MG63 (cell line): ENCODE results near the gene EMP1. TPM values are rescaled to one million over a fixed set of nuclear protein-coding genes. Genes with fewer than 3 reads are reported as not detected.

Experiments
- DNase-seq: peaks from one replicate; pipeline ENCODE4 v3.0.0-alpha.2; 2020
- H3K27me3 ChIP-seq: fragments of 250-450 bp; sonication (Bioruptor Pico); 2 replicates; pipeline ENCODE4 v1.5.1; 2020; ENCODE audit warnings: mild to moderate bottlenecking, moderate library complexity
- H3K36me3 ChIP-seq: fragments of 250-450 bp; sonication (Bioruptor Pico); 2 replicates; pipeline ENCODE4 v1.5.1; 2020; ENCODE audit warnings: mild to moderate bottlenecking, moderate library complexity
- H3K4me3 ChIP-seq: fragments of 250-450 bp; sonication (Bioruptor Pico); 2 replicates; pipeline ENCODE4 v1.5.1; 2020; ENCODE audit warnings: mild to moderate bottlenecking, moderate library complexity
- H3K9me3 ChIP-seq: fragments of 250-450 bp; sonication (Bioruptor Pico); 2 replicates; pipeline ENCODE4 v1.5.1; 2020; ENCODE audit warnings: mild to moderate bottlenecking, moderate library complexity
- total RNA-seq: library from RNA; depleted of rRNA; stranded (reverse); fragments of >200 nt; shearing (Covaris generic); gene quantifications from 2 replicates; pipeline ENCODE4 v1.2.3, GENCODE V29; 2014; ENCODE audit warnings: low replicate concordance

Gene EMP1
- total RNA-seq, 1 experiment from 2014 or later = 55.7 TPM

DNA sequence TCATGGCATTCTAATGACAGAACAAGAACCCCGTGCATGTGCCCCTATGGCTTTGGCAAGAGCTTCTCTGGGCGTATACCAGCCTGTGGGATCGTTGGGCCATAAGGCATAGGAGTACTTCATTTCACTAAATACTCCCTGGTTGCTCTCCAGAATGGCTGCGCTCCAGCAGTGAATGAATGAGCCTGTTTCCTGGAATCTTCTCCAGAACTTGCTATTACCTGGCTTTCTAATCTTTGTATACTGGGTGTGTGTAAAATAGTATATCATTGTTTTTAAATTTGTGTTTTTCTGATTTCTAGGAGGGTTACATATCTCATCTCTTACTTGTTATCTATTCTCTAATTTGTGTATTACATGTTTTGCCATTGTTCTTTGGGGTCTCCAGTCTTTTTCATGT is 28.6 kb upstream of the EMP1 start:
- Histone ChIP-seq H3K27me3 (no peaks in the 10 kb centered on the region), H3K4me3 (no peak overlapping the region), H3K9me3 (peaks cover 4% of the 10 kb centered on the region), H3K36me3 (no peaks in the 10 kb centered on the region)
- DNase-seq = no peak

- no peaks in the 10 kb centered on the region for H3K27me3 ChIP-seq
- no peaks in the 10 kb centered on the region for H3K36me3 ChIP-seq
- no peak overlapping the region for H3K4me3 ChIP-seq
- no peak for DNase-seq
- H3K9me3 ChIP-seq = peaks cover 4% of the 10 kb centered on the region
These were observed 27.3 kb upstream of the EMP1 start for GRCh38 chr12:13169272-13169671.

DNA sequence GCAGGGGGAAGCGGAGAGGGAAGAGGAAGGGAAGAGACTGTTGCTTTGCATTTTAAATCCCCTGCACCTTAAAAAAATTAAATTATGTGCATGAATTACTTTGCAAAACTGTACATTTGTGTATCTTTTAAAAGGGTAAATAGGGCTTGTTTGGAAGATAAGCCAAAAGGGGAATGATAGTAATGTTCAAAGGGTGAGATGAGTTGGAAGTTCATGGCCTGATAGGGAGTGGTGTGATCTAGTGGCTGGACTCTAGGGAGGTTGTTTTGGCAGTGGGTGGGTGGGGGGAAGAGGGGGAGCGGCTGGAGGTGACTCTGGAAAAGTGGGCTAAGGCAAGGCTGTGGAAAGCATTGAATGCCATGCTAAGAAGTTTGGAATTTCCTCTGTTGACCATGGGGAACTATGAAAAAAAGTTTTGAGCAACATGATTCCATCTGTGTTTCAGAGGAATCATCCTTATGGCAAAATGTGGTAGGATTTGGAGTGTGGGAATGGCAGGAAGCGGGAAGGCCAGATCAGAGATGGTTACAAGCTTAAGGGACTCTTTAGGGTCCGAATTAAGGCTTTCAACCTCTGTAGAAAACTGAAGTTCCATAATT is 25.5 kb upstream of the EMP1 start:
- H3K9me3 ChIP-seq = peaks cover 4% of the 10 kb centered on the region
- no peak for DNase-seq
- no peaks in the 10 kb centered on the region for H3K27me3 ChIP-seq
- H3K4me3 ChIP-seq = no peak overlapping the region
- no peaks in the 10 kb centered on the region for H3K36me3 ChIP-seq

- no peak overlapping the region for H3K4me3 ChIP-seq
- H3K27me3 ChIP-seq = no peaks in the 10 kb centered on the region
- peak; percentile 81 for DNase-seq
- H3K9me3 ChIP-seq = peaks cover 4% of the 10 kb centered on the region
- H3K36me3 ChIP-seq = no peaks in the 10 kb centered on the region
These were observed 24.3 kb upstream of the EMP1 start for GRCh38 chr12:13171921-13172859.

DNA sequence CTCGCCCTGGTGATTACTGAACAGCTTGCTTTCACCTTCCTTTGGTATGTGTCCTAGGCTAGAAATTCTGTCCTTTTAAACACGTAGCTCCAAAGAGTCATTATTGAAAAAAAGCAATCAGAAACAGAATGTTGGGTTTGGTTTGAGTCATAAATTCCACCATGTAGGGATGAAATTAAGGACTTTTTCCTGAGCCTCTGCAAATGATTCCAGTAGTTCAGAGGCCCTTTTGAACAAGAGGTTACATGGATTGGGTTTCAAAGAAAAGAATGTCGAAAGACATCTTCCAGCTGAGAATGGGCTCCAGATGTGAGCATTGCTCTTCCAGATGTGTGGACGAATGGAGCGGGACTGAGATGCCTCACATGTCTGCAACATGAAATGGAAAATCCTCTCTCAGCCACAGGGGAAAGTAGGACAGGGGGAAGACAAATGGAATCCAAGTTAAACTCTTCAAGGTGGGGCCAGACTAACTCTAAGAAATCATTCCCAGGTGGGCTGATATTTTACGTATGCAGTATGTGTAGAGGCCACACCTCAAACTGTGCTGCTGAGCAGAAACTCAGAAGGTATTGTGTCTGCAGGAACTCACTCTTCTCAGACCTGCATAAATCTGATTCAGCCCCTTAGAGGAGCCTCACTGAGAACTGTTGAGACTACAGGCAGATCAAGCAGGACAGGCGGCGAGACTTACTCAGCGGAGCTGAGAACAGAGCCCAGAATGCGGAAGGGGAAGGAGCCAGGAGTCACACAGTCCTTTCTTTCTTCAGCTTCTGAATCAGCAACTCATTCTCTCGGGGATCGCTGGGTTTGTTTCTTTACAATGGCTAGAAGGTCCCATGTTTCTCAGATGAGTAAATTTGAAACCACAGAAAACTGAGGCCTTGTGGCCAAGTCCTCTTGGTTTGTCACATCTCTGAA is 23.3 kb upstream of the EMP1 start:
- H3K36me3 ChIP-seq = no peaks in the 10 kb centered on the region
- peak; percentile 88 for DNase-seq
- H3K9me3 ChIP-seq = peaks cover 1% of the 10 kb centered on the region; the same call in 1 of the 2 replicates
- H3K27me3 ChIP-seq = no peaks in the 10 kb centered on the region
- no peak overlapping the region for H3K4me3 ChIP-seq

GRCh38 chr12:13175499-13175898 is 21.0 kb upstream of the EMP1 start:
- DNase-seq = peak; percentile 65
- no peaks in the 10 kb centered on the region for H3K9me3 ChIP-seq
- no peak overlapping the region for H3K4me3 ChIP-seq
- no peaks in the 10 kb centered on the region for H3K27me3 ChIP-seq
- H3K36me3 ChIP-seq = no peaks in the 10 kb centered on the region

GRCh38 chr12:13176256-13176655 is 20.3 kb upstream of the EMP1 start:
- no peaks in the 10 kb centered on the region for H3K9me3 ChIP-seq
- no peaks in the 10 kb centered on the region for H3K27me3 ChIP-seq
- DNase-seq = no peak
- no peaks in the 10 kb centered on the region for H3K36me3 ChIP-seq
- H3K4me3 ChIP-seq = no peak overlapping the region

DNA sequence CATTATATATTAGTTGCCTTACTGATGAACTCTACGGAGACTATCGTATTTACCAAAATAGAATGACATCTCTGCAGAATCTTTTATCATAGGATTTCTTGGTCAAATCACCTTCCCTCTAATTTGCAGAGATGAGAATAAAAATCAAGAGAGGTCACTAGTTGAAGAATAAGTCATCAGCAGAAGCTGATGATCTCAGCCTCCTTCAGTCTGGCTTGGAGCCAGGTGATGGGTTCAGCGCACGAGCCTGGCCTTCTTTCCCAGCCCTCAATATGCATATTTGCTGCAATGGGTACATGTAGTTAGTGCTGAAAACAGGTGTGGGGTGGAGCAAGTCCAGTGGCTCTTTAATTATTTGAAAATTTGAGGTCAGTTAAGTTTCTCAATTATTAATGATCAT is 19.2 kb upstream of the EMP1 start:
- DNase-seq = no peak
- Histone ChIP-seq H3K36me3 (no peaks in the 10 kb centered on the region), H3K27me3 (no peaks in the 10 kb centered on the region), H3K4me3 (no peak overlapping the region), H3K9me3 (no peaks in the 10 kb centered on the region)

- no peaks in the 10 kb centered on the region for H3K36me3 ChIP-seq
- no peaks in the 10 kb centered on the region for H3K9me3 ChIP-seq
- DNase-seq = no peak
- H3K27me3 ChIP-seq = no peaks in the 10 kb centered on the region
- no peak overlapping the region for H3K4me3 ChIP-seq
These were observed 18.6 kb upstream of the EMP1 start for GRCh38 chr12:13177906-13178305.

DNA sequence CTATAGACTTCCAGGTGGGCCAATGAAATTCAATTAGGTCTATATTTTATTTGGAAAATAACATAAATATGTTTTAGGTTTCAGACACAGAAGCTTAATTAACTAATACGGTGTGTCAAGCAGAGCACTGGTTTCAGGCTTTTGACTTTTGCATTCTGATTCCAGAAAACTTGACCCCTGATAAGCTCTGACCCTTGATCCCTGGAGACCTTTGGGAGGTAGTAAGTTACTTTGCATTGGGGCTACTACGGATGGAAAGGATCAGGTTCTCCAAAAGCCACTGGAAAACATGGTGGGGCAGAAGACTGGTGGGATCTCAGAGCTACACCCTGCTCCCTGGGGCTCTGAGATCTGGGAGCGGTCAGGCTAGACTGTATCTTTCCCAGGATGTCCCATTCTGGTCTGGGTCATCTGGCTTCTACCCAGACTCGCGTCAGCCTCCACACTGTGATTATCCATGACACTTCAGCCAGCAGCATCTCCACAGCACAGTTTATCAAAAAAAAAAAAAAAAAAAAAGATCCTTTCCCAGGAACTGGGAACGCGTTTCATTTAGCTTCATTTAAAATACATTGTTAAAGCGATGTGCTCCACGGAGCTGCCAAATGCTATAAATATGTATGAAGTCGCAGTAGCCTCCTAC is 17.8 kb upstream of the EMP1 start:
- Histone ChIP-seq H3K27me3 (no peaks in the 10 kb centered on the region), H3K36me3 (no peaks in the 10 kb centered on the region), H3K9me3 (no peaks in the 10 kb centered on the region), H3K4me3 (no peak overlapping the region)
- no peak for DNase-seq

DNA sequence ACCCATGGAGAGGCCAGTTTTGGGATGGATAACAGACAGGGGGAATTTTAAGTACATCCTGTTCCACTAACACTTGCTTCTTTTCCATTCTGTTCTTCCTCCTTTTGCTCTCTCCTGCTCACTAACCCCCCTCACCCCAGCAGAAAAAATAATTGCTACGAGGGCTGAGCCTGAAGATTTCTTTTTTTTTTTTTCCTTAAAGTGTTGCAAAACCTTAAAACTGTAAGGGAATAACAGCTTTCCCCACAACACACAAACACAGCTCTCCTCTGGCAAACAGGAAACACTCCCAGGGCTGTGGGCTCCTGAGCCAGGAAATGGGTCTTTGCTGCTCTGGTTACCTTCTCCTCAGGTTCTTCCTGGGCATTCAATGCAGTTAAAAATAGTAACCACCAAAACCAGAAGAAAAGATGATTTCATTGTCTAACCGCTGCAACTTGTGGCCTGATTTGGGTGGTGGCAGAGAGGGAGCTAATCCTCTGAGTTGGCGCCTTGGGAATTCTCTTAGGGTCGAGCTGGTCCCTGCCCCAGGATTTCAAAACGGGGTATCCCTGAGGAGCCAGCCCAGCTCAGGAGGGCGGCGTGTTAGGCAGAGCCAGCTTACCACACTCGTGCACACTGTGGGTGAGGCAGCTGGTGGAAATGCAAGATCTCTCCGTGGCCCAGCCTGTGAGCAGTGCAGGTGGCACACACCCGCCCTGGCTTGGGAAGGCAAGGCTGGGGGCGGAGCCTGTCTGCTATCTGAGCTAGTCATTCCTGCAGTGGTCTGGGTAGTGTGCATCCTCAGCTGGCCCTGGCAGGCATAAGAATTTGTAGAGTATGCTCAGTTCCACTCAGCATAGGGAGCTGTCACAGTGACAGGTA is 17.1 kb upstream of the EMP1 start:
- no peaks in the 10 kb centered on the region for H3K36me3 ChIP-seq
- no peaks in the 10 kb centered on the region for H3K9me3 ChIP-seq
- H3K4me3 ChIP-seq = no peak overlapping the region
- DNase-seq = peak; percentile 55
- H3K27me3 ChIP-seq = no peaks in the 10 kb centered on the region

DNA sequence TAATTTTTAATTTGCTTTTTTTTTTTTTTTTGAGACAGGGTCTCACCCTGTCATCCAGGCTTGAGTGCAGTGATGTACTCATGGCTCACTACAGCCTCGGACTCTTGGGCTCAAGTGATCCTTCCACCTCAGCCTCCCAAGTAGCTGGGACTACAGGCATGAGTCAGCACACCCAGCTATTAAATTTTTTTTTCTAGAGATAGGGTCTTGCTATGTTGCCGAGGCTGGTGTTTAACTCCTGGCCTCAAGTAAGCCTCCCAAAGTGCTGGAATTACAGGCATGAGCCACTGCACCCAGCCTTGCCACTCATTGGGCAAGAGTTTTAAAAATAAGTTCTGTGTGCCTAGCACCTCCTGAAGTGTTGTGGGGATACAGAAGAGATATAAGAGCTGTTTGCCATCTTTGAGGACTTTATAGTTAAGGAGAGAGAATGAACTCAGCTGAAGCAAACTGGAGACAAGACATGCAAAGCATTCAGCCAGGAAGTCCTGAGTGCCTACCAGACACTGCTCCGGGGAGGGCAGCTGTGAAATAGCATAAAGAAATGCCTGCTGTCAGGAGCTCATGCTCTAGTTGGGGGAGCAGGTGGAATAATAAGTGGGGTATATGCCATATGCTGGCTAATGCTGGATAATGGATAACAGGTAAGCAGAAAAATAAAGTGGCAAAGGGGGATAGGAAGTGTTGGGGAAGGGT is 15.0 kb upstream of the EMP1 start:
- no peaks in the 10 kb centered on the region for H3K36me3 ChIP-seq
- no peaks in the 10 kb centered on the region for H3K27me3 ChIP-seq
- no peaks in the 10 kb centered on the region for H3K9me3 ChIP-seq
- DNase-seq = no peak
- H3K4me3 ChIP-seq = no peak overlapping the region

DNA sequence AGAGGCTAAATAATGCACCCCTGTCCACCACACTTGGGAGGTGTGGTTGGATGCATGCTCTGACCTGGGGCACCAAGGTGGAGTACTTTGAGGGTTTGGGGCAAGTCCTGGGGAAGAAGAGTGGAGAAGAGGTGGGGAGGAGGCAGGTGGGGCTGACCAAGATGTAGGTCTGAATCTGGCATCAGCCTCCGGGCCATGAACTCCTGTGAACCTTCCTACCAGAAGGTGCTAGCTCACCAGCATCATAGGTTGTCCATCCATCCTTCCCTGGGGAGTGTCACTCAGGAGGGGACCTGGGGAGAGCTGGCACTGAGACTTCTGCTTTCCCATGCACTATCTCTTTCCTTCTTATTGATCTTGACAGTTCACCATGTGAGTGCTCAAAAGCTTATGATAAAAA is 13.6 kb upstream of the EMP1 start:
- Histone ChIP-seq H3K4me3 (no peak overlapping the region), H3K27me3 (no peaks in the 10 kb centered on the region), H3K36me3 (no peaks in the 10 kb centered on the region), H3K9me3 (no peaks in the 10 kb centered on the region)
- DNase-seq = no peak

GRCh38 chr12:13183620-13184019 is 12.9 kb upstream of the EMP1 start:
- Histone ChIP-seq H3K36me3 (no peaks in the 10 kb centered on the region), H3K9me3 (no peaks in the 10 kb centered on the region), H3K4me3 (no peak overlapping the region), H3K27me3 (no peaks in the 10 kb centered on the region)
- DNase-seq = peak; percentile 46

DNA sequence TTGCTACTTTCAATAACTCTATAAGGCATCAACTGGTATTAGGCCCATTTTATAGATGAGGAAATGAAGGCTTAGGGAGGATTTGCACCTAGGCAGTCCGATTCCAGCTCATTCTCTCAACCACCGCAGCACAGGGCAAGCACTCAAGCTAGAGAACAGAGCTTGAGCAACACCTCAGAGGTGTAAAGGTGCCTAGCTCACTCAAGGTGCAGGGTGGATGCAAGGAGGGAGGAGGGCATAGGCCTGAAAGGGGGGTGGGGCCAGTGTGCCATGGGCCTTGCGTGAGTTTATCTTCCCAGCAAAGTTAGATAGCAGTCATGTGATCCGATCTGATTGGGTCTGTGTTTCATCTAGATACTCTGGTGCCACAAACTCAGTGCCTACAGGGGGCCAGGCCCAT is 10.2 kb upstream of the EMP1 start:
- no peaks in the 10 kb centered on the region for H3K36me3 ChIP-seq
- H3K27me3 ChIP-seq = no peaks in the 10 kb centered on the region
- H3K9me3 ChIP-seq = no peaks in the 10 kb centered on the region
- no peak for DNase-seq
- H3K4me3 ChIP-seq = no peak overlapping the region
